Mesendoderm (in vitro differentiated cells): Measurements from ENCODE around the gene UBAC2.
A peak's percentile ranks its signal among the peaks of the same experiment; 100 is the strongest.

Experiments used
- DNase-seq: peaks from one replicate; pipeline ENCODE4 v3.0.0; 2013
- H2AK5ac ChIP-seq: 2 replicates; pipeline ENCODE4 v1.6.1; 2013; ENCODE audit warnings: low read length, inconsistent platforms
- H2BK120ac ChIP-seq: 2 replicates; pipeline ENCODE4 v1.6.1; 2013; ENCODE audit warnings: low read depth, mild to moderate bottlenecking, low read length, moderate library complexity, mixed read lengths
- H2BK15ac ChIP-seq: replicated peaks from 2 replicates; pipeline ENCODE4 v1.6.1; 2013; ENCODE audit warnings: low read depth, mild to moderate bottlenecking, moderate library complexity
- H2BK5ac ChIP-seq: 2 replicates; pipeline ENCODE4 v1.6.1; 2013; ENCODE audit warnings: low read length, inconsistent platforms
- H3K18ac ChIP-seq: 2 replicates; pipeline ENCODE4 v1.6.1; 2013; ENCODE audit warnings: mild to moderate bottlenecking, low read length, mixed read lengths
- H3K23ac ChIP-seq: one replicate; pipeline ENCODE4 v1.6.1; 2013; ENCODE audit warnings: low read length
- H3K27ac ChIP-seq: 2 replicates; pipeline ENCODE4 v1.5.1; 2013; ENCODE audit warnings: low read depth, mild to moderate bottlenecking, inconsistent platforms, low read length, moderate library complexity
- H3K27me3 ChIP-seq: 2 replicates; pipeline ENCODE4 v1.6.1; 2013; ENCODE audit warnings: low read length, control low read depth, mild to moderate bottlenecking, inconsistent platforms; ENCODE audit not compliant: insufficient read depth, poor library complexity
- H3K36me3 ChIP-seq: 2 replicates; pipeline ENCODE4 v1.6.1; 2013; ENCODE audit warnings: low read length, inconsistent platforms; ENCODE audit not compliant: control insufficient read depth, insufficient read depth
- H3K4ac ChIP-seq: one replicate; pipeline ENCODE4 v1.6.1; 2013; ENCODE audit warnings: low read depth, mild to moderate bottlenecking, low read length, moderate library complexity
- H3K4me1 ChIP-seq: 2 replicates; pipeline ENCODE4 v1.6.1; 2013; ENCODE audit warnings: low read depth, low read length, inconsistent platforms; ENCODE audit not compliant: control insufficient read depth
- H3K4me2 ChIP-seq: 2 replicates; pipeline ENCODE4 v1.6.1; 2013; ENCODE audit warnings: low read length
- H3K4me3 ChIP-seq: 2 replicates; pipeline ENCODE4 v1.5.1; 2013; ENCODE audit warnings: mild to moderate bottlenecking, low read length
- H3K56ac ChIP-seq: one replicate; pipeline ENCODE4 v1.6.1; 2013; ENCODE audit warnings: low read length
- H3K79me1 ChIP-seq: 2 replicates; pipeline ENCODE4 v1.6.1; 2013; ENCODE audit warnings: low read length, inconsistent platforms
- H3K79me2 ChIP-seq: 2 replicates; pipeline ENCODE4 v1.6.1; 2013; ENCODE audit warnings: mild to moderate bottlenecking, low read length; ENCODE audit not compliant: control insufficient read depth, insufficient read depth
- H3K9ac ChIP-seq: 2 replicates; pipeline ENCODE4 v1.6.1; 2013; ENCODE audit warnings: low read length, inconsistent platforms
- H4K5ac ChIP-seq: one replicate; pipeline ENCODE4 v1.6.1; 2013; ENCODE audit warnings: low read length
- H4K8ac ChIP-seq: one replicate; pipeline ENCODE4 v1.6.1; 2013; ENCODE audit warnings: low read depth, mild to moderate bottlenecking, control low read depth, low read length, moderate library complexity
- WGBS: extraction: QIAGEN DNeasy Blood & Tissue Kit; methylation state at CpG from one replicate; pipeline ENCODE4 v1.1.7; 2013; ENCODE audit warnings: low lambda C conversion rate, missing lambda C conversion rate; ENCODE audit not compliant: insufficient coverage; ENCODE audit errors: extremely low coverage; 5-methylcytosine and 5-hydroxymethylcytosine counted together

The UBAC2 gene

DNA sequence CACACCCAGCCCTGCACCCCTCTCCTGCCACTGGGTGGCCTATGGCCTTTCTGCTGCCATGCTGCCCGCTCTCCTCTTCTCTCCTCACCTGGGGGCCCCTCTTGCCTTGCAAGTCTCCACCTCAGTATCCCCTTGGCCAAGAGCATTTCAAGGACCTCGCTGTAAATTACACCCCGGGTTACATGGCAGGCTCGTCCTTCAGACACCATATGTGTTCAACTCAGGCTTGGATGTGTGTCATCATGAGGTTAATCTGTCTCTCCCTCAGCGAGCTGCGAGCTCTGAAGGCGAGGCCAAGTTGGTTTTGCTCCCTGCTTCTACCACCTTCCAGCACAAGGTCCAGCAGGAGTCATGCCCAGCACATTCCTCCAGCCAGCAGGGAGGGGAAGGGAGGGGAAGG, 225.8 kb downstream of the UBAC2 start:
- Histone ChIP-seq H3K18ac (no peak overlapping the region), H2BK15ac (no peak overlapping the region), H3K4me2 (no peak overlapping the region), H2AK5ac (no peak overlapping the region), H2BK5ac (no peak overlapping the region), H4K8ac (no peak overlapping the region), H3K79me2 (no peaks in the 10 kb centered on the region), H3K4me3 (no peak overlapping the region), H3K56ac (no peak overlapping the region), H3K27me3 (no peaks in the 10 kb centered on the region), H3K23ac (no peak overlapping the region), H3K4ac (no peak overlapping the region), H4K5ac (no peak overlapping the region), H3K36me3 (no peaks in the 10 kb centered on the region), H3K79me1 (no peaks in the 10 kb centered on the region), H3K27ac (no peak overlapping the region), H3K9ac (no peak overlapping the region), H3K4me1 (no peaks in the 10 kb centered on the region), H2BK120ac (no peak overlapping the region)
- DNase-seq: no peak
- WGBS: no CpG with 5 or more reads among the region's 7 CpGs

DNA sequence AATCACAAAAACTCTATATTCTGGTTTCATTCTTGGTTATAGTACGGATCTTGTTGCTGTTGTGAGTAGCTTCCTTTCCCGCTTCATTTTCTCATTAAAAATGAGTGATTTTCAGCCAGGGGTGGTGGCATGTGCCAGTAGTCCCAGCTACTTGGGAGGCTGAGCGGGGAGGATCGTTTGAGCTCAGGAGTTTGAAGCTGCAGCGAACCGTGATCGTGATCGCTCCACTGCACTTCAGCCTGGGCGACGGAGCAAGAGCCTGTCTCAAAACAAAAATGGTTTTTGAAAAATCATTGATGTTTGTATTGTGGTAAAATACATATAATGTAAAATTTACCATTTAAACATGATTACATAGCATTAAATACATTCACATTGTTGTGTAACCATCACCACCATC, 229.0 kb downstream of the UBAC2 start:
- H3K18ac ChIP-seq: no peak overlapping the region
- DNase-seq: no peak
- no peaks in the 10 kb centered on the region for H3K4me1 ChIP-seq
- H3K79me1 ChIP-seq: no peaks in the 10 kb centered on the region
- no peak overlapping the region for H4K8ac ChIP-seq
- H3K9ac ChIP-seq: no peak overlapping the region
- no peak overlapping the region for H3K27ac ChIP-seq
- no peaks in the 10 kb centered on the region for H3K79me2 ChIP-seq
- no peaks in the 10 kb centered on the region for H3K27me3 ChIP-seq
- H3K4me3 ChIP-seq: no peak overlapping the region
- H2BK15ac ChIP-seq: no peak overlapping the region
- H3K4ac ChIP-seq: no peak overlapping the region
- no peak overlapping the region for H2BK120ac ChIP-seq
- H2AK5ac ChIP-seq: no peak overlapping the region
- no peak overlapping the region for H2BK5ac ChIP-seq
- WGBS: no CpG with 5 or more reads among the region's 10 CpGs
- H3K23ac ChIP-seq: no peak overlapping the region
- H3K56ac ChIP-seq: no peak overlapping the region
- H3K4me2 ChIP-seq: no peak overlapping the region
- H4K5ac ChIP-seq: no peak overlapping the region
- no peaks in the 10 kb centered on the region for H3K36me3 ChIP-seq

GRCh38 chr13:99431927-99432608, 231.4 kb downstream of the UBAC2 start:
- H3K4ac ChIP-seq: no peak overlapping the region
- no peak overlapping the region for H3K9ac ChIP-seq
- H3K36me3 ChIP-seq: no peaks in the 10 kb centered on the region
- H3K23ac ChIP-seq: no peak overlapping the region
- H2AK5ac ChIP-seq: no peak overlapping the region
- H3K56ac ChIP-seq: no peak overlapping the region
- no CpG with 5 or more reads among the region's 18 CpGs for WGBS
- H4K5ac ChIP-seq: no peak overlapping the region
- H2BK120ac ChIP-seq: no peak overlapping the region
- H4K8ac ChIP-seq: no peak overlapping the region
- no peak for DNase-seq
- no peak overlapping the region for H2BK15ac ChIP-seq
- H3K4me3 ChIP-seq: no peak overlapping the region
- H3K4me1 ChIP-seq: no peaks in the 10 kb centered on the region
- H2BK5ac ChIP-seq: no peak overlapping the region
- no peaks in the 10 kb centered on the region for H3K79me2 ChIP-seq
- no peak overlapping the region for H3K27ac ChIP-seq
- H3K27me3 ChIP-seq: no peaks in the 10 kb centered on the region
- no peaks in the 10 kb centered on the region for H3K79me1 ChIP-seq
- no peak overlapping the region for H3K18ac ChIP-seq
- no peak overlapping the region for H3K4me2 ChIP-seq

DNA sequence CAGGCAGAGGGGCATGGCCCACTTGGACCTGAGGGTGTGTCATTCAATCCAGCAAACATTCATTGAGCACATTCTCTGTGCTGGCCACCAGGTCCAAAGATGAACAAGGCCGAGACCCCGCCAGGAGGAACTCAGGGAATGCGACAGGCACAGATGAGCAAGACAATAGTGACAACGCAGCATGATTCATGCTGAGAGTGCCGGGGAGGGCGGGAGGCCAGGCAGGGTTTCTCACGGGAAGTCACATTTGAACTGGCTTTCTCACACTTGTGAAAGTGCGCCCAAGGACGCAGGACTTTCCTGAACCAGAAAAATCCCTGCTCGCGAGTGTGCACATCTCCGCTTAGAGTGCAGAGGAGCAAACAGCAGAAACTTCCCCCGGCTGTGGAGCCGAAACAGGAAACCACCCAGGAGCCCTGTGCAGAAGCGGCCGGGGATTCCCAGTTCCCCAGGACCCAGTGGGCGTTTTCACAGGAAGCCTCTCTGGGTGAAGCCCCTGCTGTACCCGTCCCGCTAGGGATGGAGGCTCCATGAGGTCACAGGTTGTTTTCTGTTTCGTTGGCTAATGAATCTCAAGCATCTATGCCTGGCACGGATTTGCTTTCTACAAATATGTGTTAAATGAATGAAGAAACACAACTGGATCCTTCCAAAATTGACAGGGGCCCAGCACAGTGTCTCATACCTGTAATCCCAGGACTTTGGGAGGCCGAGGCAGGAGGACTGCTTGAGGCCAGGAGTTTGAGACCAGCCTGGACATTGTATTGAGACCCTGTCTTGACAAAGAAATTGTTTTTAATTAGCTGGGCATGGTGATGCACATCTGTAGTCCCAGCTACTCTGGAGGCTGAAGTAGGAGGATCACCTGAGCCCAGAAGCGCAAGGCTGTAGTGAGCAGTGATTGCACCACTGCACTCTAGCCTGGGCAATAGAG, 232.2 kb downstream of the UBAC2 start:
- Histone ChIP-seq H2AK5ac (no peak overlapping the region), H3K4ac (no peak overlapping the region), H3K27ac (no peak overlapping the region), H4K8ac (no peak overlapping the region), H3K18ac (no peak overlapping the region), H3K79me1 (no peaks in the 10 kb centered on the region), H2BK120ac (no peak overlapping the region), H3K4me1 (no peaks in the 10 kb centered on the region), H3K4me3 (no peak overlapping the region), H2BK15ac (no peak overlapping the region), H2BK5ac (no peak overlapping the region), H3K23ac (no peak overlapping the region), H3K56ac (peak overlapping the region; percentile 77), H3K79me2 (no peaks in the 10 kb centered on the region), H3K36me3 (no peaks in the 10 kb centered on the region), H3K9ac (no peak overlapping the region), H3K27me3 (no peaks in the 10 kb centered on the region), H3K4me2 (no peak overlapping the region), H4K5ac (no peak overlapping the region)
- DNase-seq: peak; percentile 91
- no CpG with 5 or more reads among the region's 23 CpGs for WGBS

DNA sequence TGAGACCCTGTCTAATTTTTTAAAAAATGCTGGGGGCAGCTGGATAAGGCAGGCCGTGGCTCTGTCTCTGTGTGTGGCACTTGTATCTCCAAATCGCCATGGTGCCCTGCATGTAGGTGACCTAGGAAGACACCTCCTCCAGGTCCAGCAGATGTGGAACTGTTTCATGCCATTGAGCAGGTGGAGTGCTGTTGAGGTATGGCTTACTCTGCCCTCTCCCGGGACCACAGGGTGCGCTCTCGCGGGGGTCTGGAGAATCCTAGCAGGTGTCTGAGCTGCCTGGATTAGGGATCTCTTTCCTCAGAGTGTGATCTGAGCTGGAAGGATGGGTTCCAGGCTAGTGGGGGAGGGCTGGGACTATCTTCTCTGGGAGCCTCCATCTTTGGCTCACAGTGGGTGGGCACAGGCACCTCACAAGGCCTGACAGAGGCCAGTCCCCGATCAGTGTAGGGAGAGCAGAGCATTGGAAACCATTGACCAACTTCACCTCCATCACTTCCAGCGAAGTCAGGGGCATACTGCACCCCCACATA, 233.0 kb downstream of the UBAC2 start:
- Histone ChIP-seq H3K23ac (no peak overlapping the region), H3K9ac (no peak overlapping the region), H3K79me1 (no peaks in the 10 kb centered on the region), H3K4me3 (no peak overlapping the region), H3K79me2 (no peaks in the 10 kb centered on the region), H2BK5ac (no peak overlapping the region), H3K36me3 (no peaks in the 10 kb centered on the region), H3K56ac (no peak overlapping the region), H2BK120ac (no peak overlapping the region), H4K8ac (no peak overlapping the region), H3K4ac (no peak overlapping the region), H2BK15ac (no peak overlapping the region), H3K27ac (no peak overlapping the region), H3K27me3 (no peaks in the 10 kb centered on the region), H3K18ac (no peak overlapping the region), H3K4me2 (no peak overlapping the region), H2AK5ac (no peak overlapping the region), H3K4me1 (no peaks in the 10 kb centered on the region), H4K5ac (no peak overlapping the region)
- DNase-seq: no peak
- WGBS: no CpG with 5 or more reads among the region's 8 CpGs
